Activated T-helper 1 cell treated with anti-CD3 and anti-CD28 coated beads, Interleukin-12 subunit alpha, Interleukin-12 subunit beta, Interleukin-2, Interleukin-4 antibody, amounts not matched to agents 30 ng/mL and 10 ng/mL and 1 ng/mL, durations not matched to agents 14 hours and 24 hours and 36 hours (primary cell): ENCODE results near the gene WWC2. TPM values are rescaled to one million over a fixed set of nuclear protein-coding genes. Genes with fewer than 3 reads are reported as not detected.

Experiments used
- DNase-seq: peaks from one replicate; pipeline ENCODE4 v3.0.0; 2021; ENCODE audit warnings: low spot score
- H3K27ac Mint-ChIP-seq: one replicate; pipeline ENCODE4 v1.8.0; 2021; ENCODE audit warnings: mild to moderate bottlenecking, mixed read lengths
- H3K27me3 Mint-ChIP-seq: one replicate; pipeline ENCODE4 v1.8.0; 2022; ENCODE audit warnings: mild to moderate bottlenecking, moderate library complexity, mixed read lengths; ENCODE audit not compliant: insufficient read depth
- H3K36me3 Mint-ChIP-seq: one replicate; pipeline ENCODE4 v1.8.0; 2021; ENCODE audit warnings: low read depth, mixed read lengths
- H3K4me1 Mint-ChIP-seq: one replicate; pipeline ENCODE4 v1.8.0; 2021; ENCODE audit warnings: low read depth, mixed read lengths
- H3K4me3 Mint-ChIP-seq: one replicate; pipeline ENCODE4 v1.8.0; 2021; ENCODE audit warnings: mild to moderate bottlenecking, moderate library complexity, mixed read lengths
- H3K9me3 Mint-ChIP-seq: one replicate; pipeline ENCODE4 v1.8.0; 2021; ENCODE audit warnings: mixed read lengths
- intact Hi-C: fragments of 100-400 bp; cut with micrococcal nuclease; formaldehyde crosslinking; loops from one replicate; pipeline ENCODE4 v1.15.1; 2024
- total RNA-seq: library from RNA; stranded (reverse); gene quantifications from 2 replicates; pipeline ENCODE4 v1.2.3, GENCODE V29; 2022

WWC2 gene
- total RNA-seq, 1 donor from 2014 or later, result 0.75 TPM

- Mint-ChIP-seq H3K27me3 (peaks cover 4% of the 10 kb centered on the region), H3K4me1 (peaks cover 7% of the 10 kb centered on the region), H3K9me3 (no peaks in the 10 kb centered on the region), H3K4me3 (no peak overlapping the region), H3K27ac (no peak overlapping the region), H3K36me3 (no peaks in the 10 kb centered on the region)
- intact Hi-C loops, result loop anchor here (2.0 kb wide), 1 partner anchor 135 kb away; no protein-coding TSS in a partner anchor
- no peak for DNase-seq
Measured at GRCh38 chr4:183263787-183264386, 164.8 kb downstream of the WWC2 start.

DNA sequence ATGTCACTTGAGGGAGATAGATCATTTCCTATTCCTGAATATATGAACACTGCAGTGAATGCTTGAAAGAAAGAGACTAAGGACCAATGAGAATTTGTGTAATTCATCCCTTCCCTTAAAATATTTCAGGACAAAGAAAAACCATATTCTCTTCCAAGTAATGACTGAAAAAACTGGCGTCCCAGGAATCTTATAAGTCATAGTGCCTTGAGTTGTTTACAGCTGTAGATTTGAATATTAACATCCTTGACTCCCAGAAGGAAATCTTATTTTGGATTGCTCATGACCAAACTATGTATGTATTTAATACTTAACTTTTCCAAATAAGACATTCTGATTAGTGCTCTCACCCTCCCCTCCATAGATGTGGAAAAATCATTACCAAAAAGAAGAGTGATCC lies 165.6 kb downstream of the WWC2 start:
- intact Hi-C loops, result no loop called here
- DNase-seq, result no peak
- Mint-ChIP-seq H3K4me3 (no peak overlapping the region), H3K9me3 (no peaks in the 10 kb centered on the region), H3K4me1 (peaks cover 7% of the 10 kb centered on the region), H3K27me3 (peaks cover 2% of the 10 kb centered on the region), H3K27ac (no peak overlapping the region), H3K36me3 (no peaks in the 10 kb centered on the region)

DNA sequence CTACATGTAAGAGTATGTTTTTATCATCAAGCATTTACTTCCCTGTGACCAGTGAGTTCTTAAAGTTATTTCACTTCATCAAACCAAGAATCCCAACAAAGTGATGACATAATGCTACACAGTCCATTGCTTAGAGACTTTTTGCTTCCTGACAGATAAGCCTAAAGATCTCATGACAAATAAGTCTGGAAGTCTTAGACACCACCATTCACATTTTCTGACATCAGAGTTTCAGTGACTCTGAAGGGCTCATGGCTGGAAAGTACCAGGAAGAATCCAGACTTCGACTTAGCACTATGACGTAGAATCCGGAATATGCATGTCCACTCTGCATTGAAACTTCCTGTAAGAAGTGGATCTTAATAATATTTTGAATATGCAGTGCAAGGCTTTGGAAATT lies 167.3 kb downstream of the WWC2 start:
- peaks cover 7% of the 10 kb centered on the region for H3K4me1 Mint-ChIP-seq
- H3K27ac Mint-ChIP-seq, result no peak overlapping the region
- peaks cover 2% of the 10 kb centered on the region for H3K27me3 Mint-ChIP-seq
- no peaks in the 10 kb centered on the region for H3K9me3 Mint-ChIP-seq
- intact Hi-C loops, result no loop called here
- H3K4me3 Mint-ChIP-seq, result no peak overlapping the region
- DNase-seq, result no peak
- no peaks in the 10 kb centered on the region for H3K36me3 Mint-ChIP-seq

DNA sequence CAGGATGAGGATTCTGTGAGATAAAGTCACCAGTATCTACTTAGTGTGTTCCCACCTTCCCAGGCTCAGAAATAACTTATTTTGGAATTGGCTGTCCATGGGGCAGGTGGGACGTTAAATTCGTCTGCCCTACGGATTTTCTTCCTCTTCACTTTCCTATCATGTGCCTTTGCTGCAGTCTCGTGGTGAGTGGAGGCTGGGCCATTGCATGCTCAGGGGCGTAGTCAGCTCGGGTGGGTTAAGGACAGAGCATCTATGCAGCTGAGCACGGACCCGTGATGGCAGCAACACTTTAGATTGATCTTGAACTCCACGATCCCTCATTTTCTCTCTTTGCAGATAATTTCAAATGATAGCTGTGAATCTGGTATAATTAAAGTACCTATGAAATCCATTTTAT lies 169.5 kb downstream of the WWC2 start:
- no peak overlapping the region for H3K27ac Mint-ChIP-seq

GRCh38 chr4:183272384-183272783 lies 173.3 kb downstream of the WWC2 start:
- Mint-ChIP-seq H3K9me3 (peaks cover 13% of the 10 kb centered on the region), H3K27me3 (peaks cover 5% of the 10 kb centered on the region), H3K36me3 (no peaks in the 10 kb centered on the region), H3K4me3 (no peak overlapping the region), H3K27ac (no peak overlapping the region), H3K4me1 (no peaks in the 10 kb centered on the region)
- intact Hi-C loops, result no loop called here
- no peak for DNase-seq

More for the DNA sequence above, 169.5 kb downstream of the WWC2 start:
- H3K27me3 Mint-ChIP-seq, result peaks cover 2% of the 10 kb centered on the region
- no peaks in the 10 kb centered on the region for H3K9me3 Mint-ChIP-seq
- intact Hi-C loops, result no loop called here
- H3K4me3 Mint-ChIP-seq, result no peak overlapping the region
- no peaks in the 10 kb centered on the region for H3K4me1 Mint-ChIP-seq
- no peak for DNase-seq
- no peaks in the 10 kb centered on the region for H3K36me3 Mint-ChIP-seq

- Mint-ChIP-seq H3K4me1 (no peaks in the 10 kb centered on the region), H3K27ac (no peak overlapping the region), H3K9me3 (peaks cover 13% of the 10 kb centered on the region), H3K27me3 (peaks cover 3% of the 10 kb centered on the region), H3K36me3 (no peaks in the 10 kb centered on the region), H3K4me3 (no peak overlapping the region)
- intact Hi-C loops, result no loop called here
- no peak for DNase-seq
Measured at GRCh38 chr4:183276106-183276505, 177.0 kb downstream of the WWC2 start.

DNA sequence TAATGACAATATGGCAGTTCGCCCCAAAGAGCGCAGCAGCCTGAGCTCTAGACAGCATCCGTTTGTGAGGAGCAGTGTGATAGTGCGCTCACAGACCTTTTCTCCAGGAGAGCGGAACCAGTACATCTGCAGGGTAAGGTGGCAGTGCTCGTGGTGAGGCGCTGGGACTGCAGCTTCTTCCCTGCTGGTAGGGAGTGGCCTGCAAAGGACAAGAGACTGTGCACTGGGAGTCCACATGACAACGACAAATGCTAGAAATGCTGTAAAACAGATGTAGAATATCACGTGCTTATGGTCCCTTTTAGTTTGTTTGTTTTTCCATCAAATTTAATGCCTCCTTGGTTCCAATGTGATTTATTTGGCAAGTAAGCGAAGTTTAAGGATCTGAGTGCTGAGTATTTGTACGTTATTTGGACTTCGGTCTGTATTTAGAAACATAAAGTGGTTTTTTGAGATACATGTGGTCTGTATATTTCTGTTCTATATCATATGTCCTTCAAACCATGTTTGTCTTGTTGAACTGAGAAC lies 185.3 kb downstream of the WWC2 start:
- Mint-ChIP-seq H3K9me3 (no peaks in the 10 kb centered on the region), H3K27ac (no peak overlapping the region)

DNA sequence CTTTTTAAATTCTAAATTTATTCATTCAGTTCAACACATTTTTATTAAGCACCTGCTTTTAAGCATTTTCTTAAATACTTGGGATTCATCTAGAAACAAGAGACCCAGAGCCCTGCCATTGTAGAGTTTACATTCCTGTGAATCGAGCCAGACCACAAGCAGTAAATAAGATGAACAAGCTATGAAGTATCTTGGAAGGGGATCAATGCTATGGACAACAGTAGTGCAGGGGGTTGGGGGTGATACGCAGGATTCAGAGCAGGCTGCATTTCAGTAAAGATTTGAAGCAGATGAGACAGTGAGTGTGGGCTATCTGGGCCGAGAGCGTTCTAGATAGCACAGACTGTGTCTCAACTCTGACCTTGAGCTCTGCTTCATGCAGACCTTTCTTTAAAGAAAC lies 185.9 kb downstream of the WWC2 start:
- Mint-ChIP-seq H3K4me1 (no peaks in the 10 kb centered on the region), H3K27ac (no peak overlapping the region), H3K4me3 (no peak overlapping the region), H3K27me3 (no peaks in the 10 kb centered on the region), H3K9me3 (no peaks in the 10 kb centered on the region), H3K36me3 (no peaks in the 10 kb centered on the region)
- intact Hi-C loops, result no loop called here
- DNase-seq, result no peak

More for the DNA sequence above, 185.3 kb downstream of the WWC2 start:
- Mint-ChIP-seq H3K36me3 (no peaks in the 10 kb centered on the region), H3K4me3 (no peak overlapping the region), H3K27me3 (no peaks in the 10 kb centered on the region), H3K4me1 (no peaks in the 10 kb centered on the region)
- intact Hi-C loops, result no loop called here
- DNase-seq, result no peak

DNA sequence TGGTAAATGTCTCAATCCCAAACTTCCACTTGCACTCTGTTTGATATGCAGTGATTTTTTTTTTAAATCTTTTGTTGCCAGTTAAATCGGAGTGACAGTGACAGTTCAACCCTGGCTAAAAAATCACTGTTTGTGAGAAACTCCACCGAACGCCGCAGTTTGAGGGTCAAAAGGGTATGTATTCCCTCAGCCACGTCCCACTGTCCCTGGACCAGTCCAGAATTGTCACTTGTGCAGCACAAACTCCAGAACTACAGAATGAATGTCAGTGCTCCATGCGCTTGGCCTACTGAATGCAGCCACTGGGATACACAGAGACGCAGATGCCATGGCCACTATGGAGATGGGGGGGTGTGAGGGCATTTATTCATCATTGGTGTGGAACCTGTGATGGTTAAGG lies 186.8 kb downstream of the WWC2 start:
- Mint-ChIP-seq H3K4me3 (no peak overlapping the region), H3K9me3 (no peaks in the 10 kb centered on the region), H3K27me3 (no peaks in the 10 kb centered on the region), H3K27ac (no peak overlapping the region), H3K4me1 (no peaks in the 10 kb centered on the region), H3K36me3 (no peaks in the 10 kb centered on the region)
- intact Hi-C loops, result no loop called here
- no peak for DNase-seq

- Mint-ChIP-seq H3K36me3 (no peaks in the 10 kb centered on the region), H3K9me3 (no peaks in the 10 kb centered on the region), H3K4me1 (no peaks in the 10 kb centered on the region), H3K27me3 (no peaks in the 10 kb centered on the region), H3K4me3 (no peak overlapping the region), H3K27ac (no peak overlapping the region)
- no peak for DNase-seq
- intact Hi-C loops, result no loop called here
Measured at GRCh38 chr4:183286590-183287308, 187.7 kb downstream of the WWC2 start.

DNA sequence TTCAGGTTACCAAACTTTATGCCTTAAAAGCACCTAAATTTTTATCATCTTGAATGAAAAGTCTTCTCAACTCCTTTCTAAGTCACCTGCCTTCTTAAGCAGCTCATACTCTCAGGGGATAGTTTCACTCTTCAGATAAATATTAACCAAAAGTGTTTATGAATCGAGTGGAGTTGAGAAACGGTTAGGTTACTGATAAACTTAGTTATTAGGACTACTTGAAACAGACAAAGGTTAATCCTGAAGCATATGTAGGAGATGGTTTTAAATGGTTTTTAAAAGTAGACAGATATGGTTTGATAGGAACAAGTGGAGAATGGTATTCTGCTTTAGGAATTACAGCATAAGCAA lies 188.2 kb downstream of the WWC2 start:
- Mint-ChIP-seq H3K4me3 (no peak overlapping the region), H3K27me3 (no peaks in the 10 kb centered on the region), H3K27ac (no peak overlapping the region), H3K9me3 (no peaks in the 10 kb centered on the region), H3K36me3 (no peaks in the 10 kb centered on the region), H3K4me1 (no peaks in the 10 kb centered on the region)
- intact Hi-C loops, result no loop called here
- DNase-seq, result no peak

DNA sequence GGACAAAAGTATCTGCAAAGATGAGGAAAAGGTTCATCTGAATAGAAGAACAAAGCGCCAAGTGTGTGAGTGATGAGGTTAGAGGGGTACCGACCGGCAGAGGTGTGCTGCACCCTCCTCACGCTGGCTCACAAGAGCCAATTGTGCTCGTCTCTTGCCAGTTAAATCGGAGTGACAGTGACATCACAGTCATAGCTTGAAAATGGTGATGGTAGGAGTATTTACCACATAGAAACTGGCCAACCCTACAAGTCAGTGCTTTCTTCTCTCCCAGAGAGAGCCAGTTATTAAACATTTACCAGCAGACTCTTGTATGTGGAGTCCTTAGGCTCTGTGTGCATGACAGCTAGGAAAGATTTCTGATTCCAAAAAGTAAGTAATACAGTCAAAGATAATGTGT lies 188.6 kb downstream of the WWC2 start:
- Mint-ChIP-seq H3K27ac (no peak overlapping the region), H3K9me3 (no peaks in the 10 kb centered on the region), H3K4me1 (no peaks in the 10 kb centered on the region), H3K36me3 (no peaks in the 10 kb centered on the region), H3K27me3 (no peaks in the 10 kb centered on the region), H3K4me3 (no peak overlapping the region)
- intact Hi-C loops, result no loop called here
- no peak for DNase-seq

DNA sequence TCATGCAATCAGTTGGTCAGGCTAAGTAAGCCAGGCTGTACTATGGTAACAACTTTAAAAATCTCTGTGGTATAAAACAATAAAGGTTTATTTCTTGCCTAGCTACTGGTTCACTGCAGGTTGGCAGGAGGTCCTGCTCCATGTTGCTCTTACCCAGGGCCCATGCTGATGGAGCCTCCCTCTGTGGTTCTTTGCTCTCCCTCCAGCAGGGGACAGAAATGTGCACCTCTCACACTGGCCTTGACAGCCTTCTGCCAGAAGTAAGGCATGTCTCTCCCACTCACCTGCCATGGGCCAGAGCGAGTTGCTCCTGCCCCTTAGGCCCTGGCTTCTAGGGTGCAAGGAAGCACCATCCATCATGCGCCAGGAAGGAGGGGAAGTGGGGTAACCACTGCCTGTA lies 189.9 kb downstream of the WWC2 start:
- Mint-ChIP-seq H3K27me3 (no peaks in the 10 kb centered on the region), H3K4me3 (no peak overlapping the region), H3K4me1 (no peaks in the 10 kb centered on the region), H3K36me3 (no peaks in the 10 kb centered on the region), H3K9me3 (no peaks in the 10 kb centered on the region), H3K27ac (no peak overlapping the region)
- intact Hi-C loops, result no loop called here
- no peak for DNase-seq
